DOHH2 (cell line): Measurements from ENCODE around the gene LPA.

ENCODE experiments used
- EZH2phosphoT487 ChIP-seq: fragments of 200-600 bp; sonication (generic); IDR thresholded peaks from 2 replicates; pipeline ENCODE4 v1.6.1; 2017; ENCODE audit warnings: borderline replicate concordance, mild to moderate bottlenecking, antibody characterized with exemption, low read length, moderate library complexity, mixed read lengths
- TF ChIP-seq, protein P1 (sequence below): fragments of 200-600 bp; sonication (generic); IDR thresholded peaks from one replicate; pipeline ENCODE4 v1.5.1; 2014; ENCODE audit warnings: antibody characterized with exemption, mild to moderate bottlenecking, low read depth, low read length; ENCODE audit not compliant: poor library complexity, severe bottlenecking

GRCh38 chr6:160519133-160519532 is 144.9 kb downstream of the LPA start:
- TF ChIP-seq EZH2phosphoT487, result no peak
- TF ChIP-seq, protein P1, sequence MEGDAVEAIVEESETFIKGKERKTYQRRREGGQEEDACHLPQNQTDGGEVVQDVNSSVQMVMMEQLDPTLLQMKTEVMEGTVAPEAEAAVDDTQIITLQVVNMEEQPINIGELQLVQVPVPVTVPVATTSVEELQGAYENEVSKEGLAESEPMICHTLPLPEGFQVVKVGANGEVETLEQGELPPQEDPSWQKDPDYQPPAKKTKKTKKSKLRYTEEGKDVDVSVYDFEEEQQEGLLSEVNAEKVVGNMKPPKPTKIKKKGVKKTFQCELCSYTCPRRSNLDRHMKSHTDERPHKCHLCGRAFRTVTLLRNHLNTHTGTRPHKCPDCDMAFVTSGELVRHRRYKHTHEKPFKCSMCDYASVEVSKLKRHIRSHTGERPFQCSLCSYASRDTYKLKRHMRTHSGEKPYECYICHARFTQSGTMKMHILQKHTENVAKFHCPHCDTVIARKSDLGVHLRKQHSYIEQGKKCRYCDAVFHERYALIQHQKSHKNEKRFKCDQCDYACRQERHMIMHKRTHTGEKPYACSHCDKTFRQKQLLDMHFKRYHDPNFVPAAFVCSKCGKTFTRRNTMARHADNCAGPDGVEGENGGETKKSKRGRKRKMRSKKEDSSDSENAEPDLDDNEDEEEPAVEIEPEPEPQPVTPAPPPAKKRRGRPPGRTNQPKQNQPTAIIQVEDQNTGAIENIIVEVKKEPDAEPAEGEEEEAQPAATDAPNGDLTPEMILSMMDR, result no peak
